Peyer's patch (tissue), 4 donors: Measurements from ENCODE around the gene COL13A1. TPM values are rescaled to one million over a fixed set of nuclear protein-coding genes. Genes with fewer than 3 reads are reported as not detected.

Experiments used
- DNase-seq, 3 donors: peaks; one replicate each; pipeline ENCODE4 v3.0.0-alpha.2; 2017 to 2019
- H3K27ac ChIP-seq, 4 donors: fragments of 200-600 bp; sonication (generic); one replicate each; pipeline ENCODE4 v1.5.1; 2016 to 2019
- H3K27me3 ChIP-seq, 2 donors: fragments of 200-600 bp; sonication (generic); one replicate each; pipeline ENCODE4 v1.5.1; 2019
- H3K36me3 ChIP-seq, 3 donors: fragments of 200-600 bp; sonication (generic); one replicate each; pipeline ENCODE4 v1.5.1; 2016 to 2019
- H3K4me1 ChIP-seq, 4 donors: fragments of 200-600 bp; sonication (generic); one replicate each; pipeline ENCODE4 v1.5.1; 2016 to 2019
- H3K4me3 ChIP-seq, 4 donors: fragments of 200-600 bp; sonication (generic); 1 replicate in 3 of 4; 2 replicates in 1 of 4; pipeline ENCODE4 v1.5.1; 2016 to 2019; ENCODE audit warnings: mild to moderate bottlenecking in 1 of 4
- H3K9me3 ChIP-seq, 4 donors: fragments of 200-600 bp; sonication (generic); one replicate each; pipeline ENCODE4 v1.5.1; 2016 to 2019; ENCODE audit warnings: mild to moderate bottlenecking in 1 of 4
- POLR2A ChIP-seq, 2 donors: fragments of 450-650 bp; IDR thresholded peaks; one replicate each; pipeline ENCODE4 v1.5.1; 2017; ENCODE audit warnings: antibody characterized with exemption in 2 of 2, mild to moderate bottlenecking in 2 of 2, moderate library complexity in 2 of 2
- total RNA-seq, 4 donors: library from RNA; depleted of rRNA; stranded (reverse); fragments of >200 nt; gene quantifications; one replicate each; pipeline ENCODE4 v1.1.0, GENCODE V29; 2016
- TF ChIP-seq, protein P1 (sequence below), 6 experiments: fragments of 450-650 bp in 4 of 6; fragments of 200-600 bp in 2 of 6; sonication (generic) in 1 of 6; IDR thresholded peaks; one replicate each; pipeline ENCODE4 v1.5.1; 2017 to 2019; ENCODE audit warnings: antibody characterized with exemption in 6 of 6, mild to moderate bottlenecking in 3 of 6, moderate library complexity in 1 of 6

COL13A1 gene
- total RNA-seq, 4 donors from 2014 or later, result 0.94 to 6.6 (median 3.9) TPM; not detected in 1

DNA sequence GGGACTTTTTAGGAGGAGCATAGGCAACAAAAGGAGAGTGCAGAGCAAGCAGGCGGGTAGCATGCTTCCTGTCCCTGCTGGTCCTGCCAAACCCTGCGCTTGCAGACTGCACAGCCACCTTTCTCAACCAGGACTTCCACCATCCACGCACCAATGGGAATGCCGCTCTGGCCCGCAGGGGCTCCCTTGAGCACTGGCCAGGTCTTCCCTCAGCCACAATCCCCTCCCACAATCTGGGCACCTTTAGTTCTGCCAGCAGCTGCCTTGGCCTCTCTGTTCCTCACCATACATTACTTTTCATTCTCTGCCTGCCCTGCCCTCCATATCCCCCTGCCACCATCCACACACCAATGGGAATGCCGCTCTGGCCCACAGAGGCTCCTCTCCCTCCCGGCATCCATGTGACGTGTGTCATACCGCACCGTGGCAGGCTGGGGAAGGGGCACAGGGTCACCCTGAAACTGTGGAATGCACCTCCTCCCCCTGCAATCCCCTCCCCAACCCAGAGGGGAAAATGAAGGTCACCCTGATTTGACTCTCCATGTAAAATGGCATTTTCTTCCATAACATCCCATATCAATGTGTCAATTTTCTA, 153.6 kb downstream of the COL13A1 start:
- peak in 2 of 3 donors; percentile 31 to 36 for DNase-seq
- no peaks in the 10 kb centered on the region for H3K27me3 ChIP-seq
- no peaks in the 10 kb centered on the region for H3K4me1 ChIP-seq
- H3K36me3 ChIP-seq, result no peaks in the 10 kb centered on the region
- no peak for TF ChIP-seq POLR2A (IDR thresholded peaks at IDR 0.05)
- TF ChIP-seq, protein P1, sequence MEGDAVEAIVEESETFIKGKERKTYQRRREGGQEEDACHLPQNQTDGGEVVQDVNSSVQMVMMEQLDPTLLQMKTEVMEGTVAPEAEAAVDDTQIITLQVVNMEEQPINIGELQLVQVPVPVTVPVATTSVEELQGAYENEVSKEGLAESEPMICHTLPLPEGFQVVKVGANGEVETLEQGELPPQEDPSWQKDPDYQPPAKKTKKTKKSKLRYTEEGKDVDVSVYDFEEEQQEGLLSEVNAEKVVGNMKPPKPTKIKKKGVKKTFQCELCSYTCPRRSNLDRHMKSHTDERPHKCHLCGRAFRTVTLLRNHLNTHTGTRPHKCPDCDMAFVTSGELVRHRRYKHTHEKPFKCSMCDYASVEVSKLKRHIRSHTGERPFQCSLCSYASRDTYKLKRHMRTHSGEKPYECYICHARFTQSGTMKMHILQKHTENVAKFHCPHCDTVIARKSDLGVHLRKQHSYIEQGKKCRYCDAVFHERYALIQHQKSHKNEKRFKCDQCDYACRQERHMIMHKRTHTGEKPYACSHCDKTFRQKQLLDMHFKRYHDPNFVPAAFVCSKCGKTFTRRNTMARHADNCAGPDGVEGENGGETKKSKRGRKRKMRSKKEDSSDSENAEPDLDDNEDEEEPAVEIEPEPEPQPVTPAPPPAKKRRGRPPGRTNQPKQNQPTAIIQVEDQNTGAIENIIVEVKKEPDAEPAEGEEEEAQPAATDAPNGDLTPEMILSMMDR (IDR thresholded peaks at IDR 0.05), result no peak
- no peak overlapping the region for H3K27ac ChIP-seq
- no peaks in the 10 kb centered on the region for H3K9me3 ChIP-seq
- no peak overlapping the region for H3K4me3 ChIP-seq

DNA sequence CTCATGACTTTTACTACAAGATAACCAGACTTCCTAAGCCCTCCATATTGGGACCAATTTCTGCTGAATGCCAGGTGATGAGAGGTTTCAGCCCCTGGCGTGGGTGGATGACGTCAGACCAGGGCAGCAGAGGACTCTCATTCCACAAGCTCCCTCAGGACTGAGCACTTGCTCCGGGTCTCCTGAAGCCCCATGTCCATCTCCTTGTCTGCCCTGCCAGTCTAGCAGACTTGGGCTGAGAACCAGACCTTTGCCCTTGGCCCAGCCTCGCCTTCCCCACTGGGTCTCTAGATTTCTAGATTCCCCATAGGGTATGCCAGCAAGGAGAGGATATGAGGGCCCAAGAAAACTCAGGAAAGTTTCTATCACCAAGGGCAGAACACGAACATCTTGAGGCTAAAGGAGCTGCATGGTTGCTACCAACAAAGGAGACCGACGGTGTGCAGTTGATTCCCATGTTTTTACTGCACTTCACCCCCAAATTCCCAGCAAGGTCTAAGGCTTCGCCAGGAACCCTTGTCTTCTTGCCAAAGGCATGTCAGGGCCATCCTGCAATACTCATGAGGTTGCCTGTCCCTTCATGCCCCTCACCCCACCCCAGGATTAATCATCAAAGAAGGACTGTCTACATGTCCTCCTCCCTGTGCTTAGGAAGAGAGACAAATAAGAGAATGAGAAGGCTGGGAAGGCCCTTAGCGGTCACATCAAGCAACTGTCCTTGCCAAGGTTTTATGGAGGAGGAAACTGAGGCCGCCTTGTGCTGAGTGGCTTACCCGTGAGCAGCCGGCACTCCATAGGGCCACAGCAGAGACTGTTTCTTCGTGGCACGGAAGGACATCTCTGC, 154.4 kb downstream of the COL13A1 start:
- DNase-seq, result peak in 2 of 3 donors; percentile 21 to 28
- TF ChIP-seq, protein P1 (IDR thresholded peaks at IDR 0.05), result no peak
- no peak for TF ChIP-seq POLR2A (IDR thresholded peaks at IDR 0.05)

DNA sequence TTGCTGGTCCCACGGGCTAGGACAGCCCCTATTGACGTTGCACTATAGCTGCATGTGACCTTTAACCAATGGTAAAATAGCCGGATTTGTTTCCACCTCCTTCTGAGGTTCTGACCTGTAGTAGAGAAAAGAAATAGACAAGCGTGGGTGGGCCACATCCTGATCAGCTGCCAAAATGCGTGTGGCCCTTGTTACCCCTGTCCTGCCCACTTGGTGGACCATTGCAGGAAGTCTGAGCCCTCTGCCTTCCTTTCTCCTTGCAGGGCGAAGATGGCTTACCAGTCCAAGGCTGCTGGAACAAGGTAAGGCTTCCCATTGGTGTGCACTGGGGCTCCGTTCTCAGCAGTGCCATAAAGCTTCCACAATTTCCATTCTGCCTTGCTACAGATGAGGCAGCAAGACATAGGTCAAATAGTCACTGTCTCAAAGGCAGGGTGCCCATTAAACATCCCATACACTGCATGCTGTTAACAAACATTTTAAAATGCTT, 155.1 kb downstream of the COL13A1 start:
- no peaks in the 10 kb centered on the region for H3K9me3 ChIP-seq
- peaks cover 0 to 9% (median 0%) of the 10 kb centered on the region in 4 donors for H3K4me1 ChIP-seq

More for the DNA sequence above, 154.4 kb downstream of the COL13A1 start:
- Histone ChIP-seq H3K27me3 (no peaks in the 10 kb centered on the region), H3K27ac (no peak overlapping the region), H3K4me3 (no peak overlapping the region), H3K4me1 (peaks cover 0 to 7% (median 0%) of the 10 kb centered on the region in 4 donors), H3K9me3 (no peaks in the 10 kb centered on the region), H3K36me3 (no peaks in the 10 kb centered on the region)

DNA sequence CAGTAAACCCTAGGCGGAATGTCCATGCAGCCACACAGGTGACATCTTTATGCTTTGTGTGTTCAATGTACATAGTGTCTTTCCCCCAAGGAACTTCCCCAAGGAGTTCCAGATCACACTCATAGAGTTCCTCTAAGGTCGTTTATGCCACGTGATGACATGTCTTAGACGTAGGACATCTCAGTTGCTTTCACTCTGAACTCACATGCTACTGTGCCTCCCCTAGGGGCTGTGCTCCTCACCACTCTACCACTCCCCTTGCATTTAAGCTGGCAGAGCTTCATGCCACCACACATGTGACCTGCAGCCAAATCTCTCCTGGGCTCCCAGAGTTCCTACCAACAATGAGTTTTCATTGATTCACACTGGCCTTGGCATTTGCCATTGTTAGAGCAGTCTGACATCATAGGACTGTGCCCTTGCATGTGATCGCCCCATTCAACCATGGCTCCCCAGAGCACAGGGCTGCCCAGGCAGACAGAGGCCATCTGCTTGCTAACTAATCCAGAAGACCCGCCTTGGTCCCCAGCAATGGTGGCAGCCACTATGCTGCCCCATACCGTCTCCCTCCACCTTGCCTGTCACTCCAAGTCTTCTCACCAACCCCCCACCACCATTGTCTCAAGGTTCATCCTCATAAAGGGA, 155.7 kb downstream of the COL13A1 start:
- TF ChIP-seq POLR2A (IDR thresholded peaks at IDR 0.05), result no peak
- TF ChIP-seq, protein P1 (IDR thresholded peaks at IDR 0.05), result no peak

More for the DNA sequence above, 155.1 kb downstream of the COL13A1 start:
- DNase-seq, result peak in 2 of 3 donors; percentile 19 to 47
- no peak overlapping the region for H3K4me3 ChIP-seq
- H3K27ac ChIP-seq, result no peak overlapping the region
- no peak for TF ChIP-seq POLR2A (IDR thresholded peaks at IDR 0.05)
- TF ChIP-seq, protein P1 (IDR thresholded peaks at IDR 0.05), result no peak
- H3K36me3 ChIP-seq, result no peaks in the 10 kb centered on the region
- H3K27me3 ChIP-seq, result no peaks in the 10 kb centered on the region

DNA sequence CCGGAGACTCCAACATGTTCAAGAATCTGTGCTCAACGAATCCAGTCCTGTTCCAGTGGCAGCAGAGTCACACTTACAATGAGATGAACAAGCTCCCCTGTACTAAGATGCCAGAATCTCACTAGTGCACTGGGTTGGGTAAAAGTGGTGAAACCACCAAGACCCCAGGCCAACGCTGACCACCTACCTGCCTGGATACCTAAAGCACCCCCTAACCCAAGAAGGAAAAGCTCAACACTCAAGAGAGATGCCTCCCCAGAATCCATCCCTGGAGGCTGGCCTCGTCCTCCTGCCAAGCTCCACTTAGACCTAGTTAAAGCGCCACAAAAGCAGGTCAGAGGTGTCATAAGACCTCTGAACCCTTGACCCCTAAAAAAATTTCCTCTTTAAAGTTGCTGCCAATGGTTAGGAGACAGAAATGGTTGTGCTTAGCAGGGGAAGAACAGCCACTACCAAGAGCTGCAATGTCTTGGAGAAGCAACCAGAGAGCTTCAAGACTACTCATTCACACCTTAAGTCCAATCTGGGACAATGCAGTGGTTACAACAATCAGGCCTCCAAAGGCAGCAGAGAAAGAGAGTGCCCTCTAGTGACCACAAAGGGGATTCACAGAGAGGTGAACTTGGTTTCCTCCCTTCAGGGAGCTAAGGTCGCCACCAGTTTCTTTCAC, 156.3 kb downstream of the COL13A1 start:
- Histone ChIP-seq H3K4me1 (peaks cover 0 to 9% (median 0%) of the 10 kb centered on the region in 4 donors), H3K4me3 (no peak overlapping the region), H3K27ac (no peak overlapping the region), H3K27me3 (no peaks in the 10 kb centered on the region), H3K36me3 (no peaks in the 10 kb centered on the region), H3K9me3 (no peaks in the 10 kb centered on the region)
- TF ChIP-seq, protein P1 (IDR thresholded peaks at IDR 0.05), result peak in 5 of 6 experiments; percentile 23 to 77 (median 67)
- no peak for TF ChIP-seq POLR2A (IDR thresholded peaks at IDR 0.05)
- peak in 1 of 3 donors; percentile 67 for DNase-seq

More for the DNA sequence above, 155.7 kb downstream of the COL13A1 start:
- Histone ChIP-seq H3K27me3 (no peaks in the 10 kb centered on the region), H3K4me3 (no peak overlapping the region), H3K4me1 (peaks cover 0 to 9% (median 0%) of the 10 kb centered on the region in 4 donors), H3K27ac (no peak overlapping the region), H3K9me3 (no peaks in the 10 kb centered on the region), H3K36me3 (no peaks in the 10 kb centered on the region)
- peak in 2 of 3 donors; percentile 24 to 32 for DNase-seq
